Endodermal cell (in vitro differentiated cells): ENCODE results near the gene FTO. TPM values are rescaled to one million over a fixed set of nuclear protein-coding genes. Genes with fewer than 3 reads are reported as not detected.

Experiments
- DNase-seq: peaks from one replicate; pipeline ENCODE4 v3.0.0-alpha.2; 2017
- H3K27ac ChIP-seq: 2 replicates; pipeline ENCODE4 v1.5.1; 2013; ENCODE audit warnings: mild to moderate bottlenecking, low read depth, low read length, moderate library complexity
- H3K27me3 ChIP-seq: 2 replicates; pipeline ENCODE4 v1.6.1; 2013; ENCODE audit warnings: mild to moderate bottlenecking, low read length, moderate library complexity; ENCODE audit not compliant: insufficient read depth, control insufficient read depth, poor library complexity, severe bottlenecking
- H3K36me3 ChIP-seq: 2 replicates; pipeline ENCODE4 v1.7.0; 2013; ENCODE audit warnings: mild to moderate bottlenecking, low read length, moderate library complexity; ENCODE audit not compliant: control insufficient read depth, insufficient read depth
- H3K4me1 ChIP-seq: one replicate; pipeline ENCODE4 v1.7.0; 2013; ENCODE audit warnings: low read length; ENCODE audit not compliant: control insufficient read depth, insufficient read depth
- H3K4me3 ChIP-seq: 2 replicates; pipeline ENCODE4 v1.5.1; 2013; ENCODE audit warnings: mild to moderate bottlenecking, low read length, moderate library complexity
- H3K9ac ChIP-seq: 2 replicates; pipeline ENCODE4 v1.6.1; 2013; ENCODE audit warnings: mild to moderate bottlenecking, low read length, moderate library complexity; ENCODE audit not compliant: poor library complexity, severe bottlenecking; ENCODE audit errors: extremely low read depth
- H3K9me3 ChIP-seq: 2 replicates; pipeline ENCODE4 v1.6.1; 2013; ENCODE audit warnings: mild to moderate bottlenecking, low read length, moderate library complexity; ENCODE audit not compliant: control insufficient read depth
- H3K27ac Mint-ChIP-seq: 2 replicates; pipeline ENCODE4 v1.8.0; 2020; ENCODE audit warnings: mixed read lengths
- H3K27me3 Mint-ChIP-seq: 2 replicates; pipeline ENCODE4 v1.8.0; 2021; ENCODE audit warnings: mild to moderate bottlenecking, mixed read lengths; ENCODE audit not compliant: insufficient read depth
- H3K36me3 Mint-ChIP-seq: 2 replicates; pipeline ENCODE4 v1.8.0; 2020; ENCODE audit warnings: low read depth, mixed read lengths
- H3K4me1 Mint-ChIP-seq: 2 replicates; pipeline ENCODE4 v1.8.0; 2020; ENCODE audit warnings: mixed read lengths
- H3K4me3 Mint-ChIP-seq: 2 replicates; pipeline ENCODE4 v1.8.0; 2020; ENCODE audit warnings: mild to moderate bottlenecking, moderate library complexity, mixed read lengths
- H3K9me3 Mint-ChIP-seq: 2 replicates; pipeline ENCODE4 v1.8.0; 2020; ENCODE audit warnings: mild to moderate bottlenecking, mixed read lengths
- CTCF ChIP-seq: fragments of 200-600 bp; sonication (generic); conservative IDR thresholded peaks from 2 replicates; pipeline ENCODE4 v1.5.0; 2021; ENCODE audit warnings: antibody characterized with exemption, mild to moderate bottlenecking
- WGBS, 2 experiments: methylation state at CpG; one replicate each; pipeline versions ENCODE4 v1.1.5 to v1.1.7; 2013; ENCODE audit warnings: missing lambda C conversion rate in 2 of 2, mixed read lengths in 1 of 2; ENCODE audit not compliant: insufficient coverage in 1 of 2, insufficient read length in 1 of 2; 5-methylcytosine and 5-hydroxymethylcytosine counted together
- total RNA-seq, 2 donors: library from RNA; stranded (reverse); fragmentation: NEBNext Ultra II Directional in 1 of 2; extraction: Animal tissue kit (Norgen Biotek cat#: 25700) in 1 of 2; gene quantifications; 2 replicates in 1 of 2; 3 replicates in 1 of 2; pipeline ENCODE4 v1.2.1, GENCODE V29; 2021

The FTO gene
- total RNA-seq, 2 donors from 2014 or later, result 80.3 to 102 TPM

GRCh38 chr16:54123766-54124165 lies 419.8 kb downstream of the FTO start:
- Histone ChIP-seq H3K27ac (no peak overlapping the region), H3K36me3 (no peaks in the 10 kb centered on the region), H3K4me3 (no peak overlapping the region), H3K9me3 (no peaks in the 10 kb centered on the region), H3K27me3 (no peaks in the 10 kb centered on the region), H3K9ac (no peak overlapping the region), H3K4me1 (no peaks in the 10 kb centered on the region)
- H3K36me3 Mint-ChIP-seq, result no peaks in the 10 kb centered on the region
- H3K27ac Mint-ChIP-seq, result no peak overlapping the region
- 80 to 93% methylated on average over 1 to 4 of the region's 4 CpGs for WGBS, 2 experiments
- no peak overlapping the region for H3K4me3 Mint-ChIP-seq
- no peak for TF ChIP-seq CTCF
- peaks cover 2% of the 10 kb centered on the region for H3K4me1 Mint-ChIP-seq
- no peaks in the 10 kb centered on the region for H3K9me3 Mint-ChIP-seq
- no peak for DNase-seq
- no peaks in the 10 kb centered on the region for H3K27me3 Mint-ChIP-seq

GRCh38 chr16:54125751-54126655 lies 422.0 kb downstream of the FTO start:
- Mint-ChIP-seq H3K4me3 (no peak overlapping the region), H3K9me3 (peaks cover 6% of the 10 kb centered on the region), H3K27ac (no peak overlapping the region), H3K4me1 (peaks cover 2% of the 10 kb centered on the region), H3K27me3 (no peaks in the 10 kb centered on the region), H3K36me3 (no peaks in the 10 kb centered on the region)
- Histone ChIP-seq H3K4me1 (no peaks in the 10 kb centered on the region), H3K9ac (no peak overlapping the region), H3K36me3 (no peaks in the 10 kb centered on the region), H3K4me3 (no peak overlapping the region), H3K27ac (no peak overlapping the region), H3K27me3 (no peaks in the 10 kb centered on the region), H3K9me3 (peaks cover 4% of the 10 kb centered on the region)
- TF ChIP-seq CTCF, result no peak
- no peak for DNase-seq
- WGBS, 2 experiments, result 96 to 100% methylated on average over 4 to 6 of the region's 6 CpGs

GRCh38 chr16:54126907-54127306 lies 423.0 kb downstream of the FTO start:
- H3K36me3 Mint-ChIP-seq, result no peaks in the 10 kb centered on the region
- H3K27me3 Mint-ChIP-seq, result peaks cover 6% of the 10 kb centered on the region
- H3K36me3 ChIP-seq, result no peaks in the 10 kb centered on the region
- DNase-seq, result no peak
- H3K9me3 ChIP-seq, result peaks cover 4% of the 10 kb centered on the region
- peaks cover 6% of the 10 kb centered on the region for H3K9me3 Mint-ChIP-seq
- no peaks in the 10 kb centered on the region for H3K4me1 ChIP-seq
- no peaks in the 10 kb centered on the region for H3K27me3 ChIP-seq
- 83% methylated on average over 3 to 4 of the region's 4 CpGs for WGBS, 2 experiments
- no peak overlapping the region for H3K4me3 Mint-ChIP-seq
- peak overlapping the region; percentile 35 for H3K27ac Mint-ChIP-seq
- no peak overlapping the region for H3K4me3 ChIP-seq
- no peak for TF ChIP-seq CTCF
- H3K27ac ChIP-seq, result no peak overlapping the region
- peaks cover 2% of the 10 kb centered on the region for H3K4me1 Mint-ChIP-seq
- no peak overlapping the region for H3K9ac ChIP-seq
